AG04449 (cell line): ENCODE results near the gene HSCB.

ENCODE experiments used
- CTCF ChIA-PET: fragments of 350-600 bp; formaldehyde crosslinking; extraction: SDS; loops from one replicate; lab custom pipeline; 2021; ENCODE audit warnings: antibody characterized with exemption; lab: Yijun Ruan, JAX
- POLR2A ChIA-PET: fragments of 400-600, 350-600 bp; formaldehyde crosslinking; extraction: SDS; loops from one replicate; lab custom pipeline; 2020; ENCODE audit warnings: antibody characterized with exemption, inconsistent platforms; lab: Yijun Ruan, JAX
- DNase-seq: peaks from one replicate; pipeline ENCODE4 v3.0.0-alpha.2; 2010; ENCODE audit warnings: low read depth, low spot score
- H3K4me3 ChIP-seq: 2 replicates; pipeline ENCODE4 v1.5.1; 2011; ENCODE audit warnings: low read depth, mild to moderate bottlenecking, control low read depth, low read length
- TF ChIP-seq, protein P1 (sequence below): IDR thresholded peaks from one replicate; pipeline ENCODE4 v1.5.1; 2011; ENCODE audit warnings: mild to moderate bottlenecking, moderate library complexity, low read length, control low read depth, inconsistent platforms; ENCODE audit not compliant: insufficient read depth; ENCODE audit errors: missing control alignments

HSCB gene

DNA sequence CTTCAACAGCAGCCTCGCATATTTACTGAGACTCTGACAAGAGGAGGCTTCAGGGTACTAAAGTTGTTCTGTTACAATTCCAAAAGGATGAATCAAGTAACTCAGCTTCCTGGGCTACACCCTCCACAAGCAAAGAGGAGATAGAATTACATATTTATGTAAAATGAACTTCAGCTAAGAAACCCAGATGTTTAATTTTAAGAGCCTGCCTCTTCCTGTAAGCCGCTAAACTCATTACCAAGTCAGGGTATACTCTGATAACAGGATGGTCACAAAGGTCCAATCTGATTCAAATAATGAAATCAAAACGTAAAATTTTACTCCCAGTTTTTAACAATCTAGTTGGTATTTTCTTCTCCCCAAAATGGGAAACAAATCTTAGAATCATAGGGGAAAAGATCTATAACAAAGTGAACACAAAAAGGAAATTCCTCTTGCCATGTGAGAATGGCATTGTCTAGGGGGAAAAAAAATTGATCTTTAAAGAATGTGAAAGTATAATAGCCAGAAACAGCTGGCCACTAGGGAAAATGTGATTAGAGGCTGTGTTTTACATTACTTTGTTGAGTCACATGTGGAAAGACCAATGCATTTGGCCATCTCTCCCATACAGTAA is 31.2 kb upstream of the HSCB start:
- CTCF ChIA-PET, result interaction anchor here (2.0 kb wide), 1 partner anchor 10 kb away, joined by 7 read pairs; no protein-coding TSS in a partner anchor
- H3K4me3 ChIP-seq, result no peak overlapping the region
- DNase-seq, result peak; percentile 69
- TF ChIP-seq, protein P1, sequence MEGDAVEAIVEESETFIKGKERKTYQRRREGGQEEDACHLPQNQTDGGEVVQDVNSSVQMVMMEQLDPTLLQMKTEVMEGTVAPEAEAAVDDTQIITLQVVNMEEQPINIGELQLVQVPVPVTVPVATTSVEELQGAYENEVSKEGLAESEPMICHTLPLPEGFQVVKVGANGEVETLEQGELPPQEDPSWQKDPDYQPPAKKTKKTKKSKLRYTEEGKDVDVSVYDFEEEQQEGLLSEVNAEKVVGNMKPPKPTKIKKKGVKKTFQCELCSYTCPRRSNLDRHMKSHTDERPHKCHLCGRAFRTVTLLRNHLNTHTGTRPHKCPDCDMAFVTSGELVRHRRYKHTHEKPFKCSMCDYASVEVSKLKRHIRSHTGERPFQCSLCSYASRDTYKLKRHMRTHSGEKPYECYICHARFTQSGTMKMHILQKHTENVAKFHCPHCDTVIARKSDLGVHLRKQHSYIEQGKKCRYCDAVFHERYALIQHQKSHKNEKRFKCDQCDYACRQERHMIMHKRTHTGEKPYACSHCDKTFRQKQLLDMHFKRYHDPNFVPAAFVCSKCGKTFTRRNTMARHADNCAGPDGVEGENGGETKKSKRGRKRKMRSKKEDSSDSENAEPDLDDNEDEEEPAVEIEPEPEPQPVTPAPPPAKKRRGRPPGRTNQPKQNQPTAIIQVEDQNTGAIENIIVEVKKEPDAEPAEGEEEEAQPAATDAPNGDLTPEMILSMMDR, result no peak
- POLR2A ChIA-PET, result interaction anchor here (0.8 to 2.1 kb wide), 3 partner anchors 13 to 62 kb away, joined by 3 to 11 read pairs (median 9); partner anchors contain the start of genes CCDC117 and TTC28

DNA sequence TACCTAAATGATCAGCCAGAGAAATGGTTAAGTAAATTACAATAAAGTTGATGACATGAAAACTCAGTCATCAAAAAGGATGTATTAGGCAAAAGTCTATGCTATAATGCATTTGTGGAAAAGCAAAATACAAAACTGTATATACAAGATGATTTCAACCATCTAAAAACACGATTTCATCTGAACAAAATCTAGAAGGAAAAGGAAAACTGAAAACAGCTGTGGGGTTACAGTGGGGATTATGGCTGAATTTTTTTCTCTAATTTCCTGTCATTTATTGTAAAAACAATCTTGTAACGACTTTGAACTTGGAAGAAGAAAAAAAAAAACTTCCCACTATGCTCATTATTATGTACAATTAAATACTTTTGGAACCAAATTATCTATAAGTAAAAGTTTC is 30.5 kb upstream of the HSCB start:
- POLR2A ChIA-PET, result interaction anchor here (2.1 kb wide), 1 partner anchor 61 kb away, joined by 9 read pairs; the partner anchor contains the start of gene CCDC117
- CTCF ChIA-PET, result interaction anchor here (2.0 kb wide), 1 partner anchor 11 kb away, joined by 7 read pairs; no protein-coding TSS in a partner anchor

GRCh38 chr22:28711820-28712777 is 29.7 kb upstream of the HSCB start:
- ChIA-PET POLR2A (interaction anchor here (2.1 kb wide), 1 partner anchor 61 kb away, joined by 9 read pairs; the partner anchor contains the start of gene CCDC117), CTCF (interaction anchor here (1.4 kb wide), 1 partner anchor 9 kb away, joined by 3 read pairs; no protein-coding TSS in a partner anchor)
- TF ChIP-seq, protein P1, result no peak
- peak; percentile 94 for DNase-seq
- H3K4me3 ChIP-seq, result peak overlapping the region; percentile 19

More for the DNA sequence above, 30.5 kb upstream of the HSCB start:
- TF ChIP-seq, protein P1, result no peak
- no peak overlapping the region for H3K4me3 ChIP-seq
- DNase-seq, result no peak

DNA sequence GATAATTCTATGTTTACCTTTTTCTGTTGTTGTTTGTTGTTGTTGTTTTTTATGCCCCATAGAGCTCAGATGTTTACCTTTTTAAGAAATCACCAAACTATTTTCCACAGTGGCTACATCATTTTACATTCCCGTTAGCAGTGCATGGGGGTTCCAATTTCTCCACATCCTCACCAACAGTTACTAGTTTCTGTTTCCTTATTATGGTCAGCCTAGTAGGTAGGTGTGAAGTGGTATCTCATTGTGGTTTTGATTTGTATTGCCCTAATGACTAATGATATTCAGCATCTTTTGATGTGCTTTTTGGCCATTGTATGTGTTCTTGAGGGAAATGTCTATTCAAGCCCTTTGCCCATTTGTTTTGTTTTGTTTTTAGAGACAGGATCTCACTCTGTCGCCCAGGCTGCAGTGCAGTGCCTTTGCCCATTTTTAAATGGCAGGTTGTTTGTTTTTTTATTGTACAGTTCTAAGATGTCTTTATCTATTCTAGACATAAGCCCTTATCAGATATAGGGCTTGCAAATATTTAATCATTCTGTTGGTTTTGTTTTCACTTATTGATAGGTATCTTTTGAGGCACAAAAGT is 27.7 kb upstream of the HSCB start:
- no peak overlapping the region for H3K4me3 ChIP-seq
- ChIA-PET POLR2A (no interaction called here), CTCF (no interaction called here)
- no peak for DNase-seq
- TF ChIP-seq, protein P1, result no peak

DNA sequence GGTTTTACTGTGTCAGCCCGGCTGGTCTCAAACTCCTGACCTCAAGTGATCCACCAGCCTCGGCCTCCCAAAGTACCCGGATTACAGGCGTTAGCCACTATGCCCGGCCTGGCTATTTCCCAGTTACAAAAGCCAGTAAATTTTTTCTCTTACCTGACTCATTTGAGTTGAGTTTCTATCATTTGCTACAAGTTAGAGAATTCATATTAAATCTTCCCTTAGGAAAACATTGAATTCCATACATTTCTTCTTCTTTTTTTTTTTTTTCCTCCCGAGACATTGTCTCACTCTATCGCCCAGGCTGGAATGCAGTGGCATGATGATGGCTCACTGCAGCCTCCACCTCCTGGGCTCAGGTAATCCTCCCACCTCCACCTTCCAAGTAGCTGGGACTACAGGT is 26.2 kb upstream of the HSCB start:
- POLR2A ChIA-PET, result no interaction called here
- TF ChIP-seq, protein P1, result no peak
- H3K4me3 ChIP-seq, result no peak overlapping the region
- CTCF ChIA-PET, result no interaction called here
- peak; percentile 10 for DNase-seq
